ENCODE results near the gene SPTLC2. TPM values are rescaled to one million over a fixed set of nuclear protein-coding genes. Genes with fewer than 3 reads are reported as not detected.

The SPTLC2 gene, protein sequence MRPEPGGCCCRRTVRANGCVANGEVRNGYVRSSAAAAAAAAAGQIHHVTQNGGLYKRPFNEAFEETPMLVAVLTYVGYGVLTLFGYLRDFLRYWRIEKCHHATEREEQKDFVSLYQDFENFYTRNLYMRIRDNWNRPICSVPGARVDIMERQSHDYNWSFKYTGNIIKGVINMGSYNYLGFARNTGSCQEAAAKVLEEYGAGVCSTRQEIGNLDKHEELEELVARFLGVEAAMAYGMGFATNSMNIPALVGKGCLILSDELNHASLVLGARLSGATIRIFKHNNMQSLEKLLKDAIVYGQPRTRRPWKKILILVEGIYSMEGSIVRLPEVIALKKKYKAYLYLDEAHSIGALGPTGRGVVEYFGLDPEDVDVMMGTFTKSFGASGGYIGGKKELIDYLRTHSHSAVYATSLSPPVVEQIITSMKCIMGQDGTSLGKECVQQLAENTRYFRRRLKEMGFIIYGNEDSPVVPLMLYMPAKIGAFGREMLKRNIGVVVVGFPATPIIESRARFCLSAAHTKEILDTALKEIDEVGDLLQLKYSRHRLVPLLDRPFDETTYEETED
- 53.4 TPM for total RNA-seq

DNA sequence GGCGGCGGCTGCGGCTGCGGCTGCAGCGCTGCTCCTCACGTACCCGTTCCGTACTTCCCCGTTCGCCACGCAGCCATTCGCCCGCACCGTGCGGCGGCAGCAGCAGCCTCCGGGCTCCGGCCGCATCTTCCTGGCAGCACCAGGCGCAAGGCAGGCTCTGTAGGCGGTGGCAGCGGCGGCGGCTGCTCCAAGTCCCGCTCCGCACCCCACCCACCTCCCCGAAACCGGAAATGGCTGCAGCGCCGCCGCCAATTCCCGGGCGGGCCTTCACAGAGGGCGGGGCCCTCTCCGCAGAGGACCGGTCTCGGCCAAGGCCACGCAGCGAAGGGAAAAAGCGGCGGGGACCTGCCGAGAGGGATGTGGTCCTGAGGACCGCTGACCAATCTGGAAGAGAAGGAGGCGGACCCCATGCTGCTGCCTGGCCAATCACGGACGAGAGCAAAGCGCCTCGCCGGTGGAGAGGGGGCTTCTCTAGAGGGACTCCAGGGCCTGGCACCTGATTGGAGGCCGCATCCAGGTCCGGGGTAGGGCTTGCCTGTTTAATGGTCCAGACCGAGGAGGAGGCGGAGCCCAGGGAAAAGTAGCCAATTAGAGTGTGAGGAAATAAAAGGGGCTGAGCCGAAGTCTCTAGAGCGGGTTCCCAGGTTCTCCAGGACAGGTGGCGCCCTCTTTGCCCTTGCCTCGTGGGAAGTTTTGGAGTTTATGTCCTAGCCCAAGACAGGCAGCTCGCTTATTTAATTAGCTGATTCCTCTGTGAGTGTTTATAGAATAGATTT lies at the start of gene SPTLC2:
Gene SPTLC2 (minus strand): TSS at position 184 of the 776 bp plus-strand sequence. CDS start 58 bp downstream, at position 126.

DNA sequence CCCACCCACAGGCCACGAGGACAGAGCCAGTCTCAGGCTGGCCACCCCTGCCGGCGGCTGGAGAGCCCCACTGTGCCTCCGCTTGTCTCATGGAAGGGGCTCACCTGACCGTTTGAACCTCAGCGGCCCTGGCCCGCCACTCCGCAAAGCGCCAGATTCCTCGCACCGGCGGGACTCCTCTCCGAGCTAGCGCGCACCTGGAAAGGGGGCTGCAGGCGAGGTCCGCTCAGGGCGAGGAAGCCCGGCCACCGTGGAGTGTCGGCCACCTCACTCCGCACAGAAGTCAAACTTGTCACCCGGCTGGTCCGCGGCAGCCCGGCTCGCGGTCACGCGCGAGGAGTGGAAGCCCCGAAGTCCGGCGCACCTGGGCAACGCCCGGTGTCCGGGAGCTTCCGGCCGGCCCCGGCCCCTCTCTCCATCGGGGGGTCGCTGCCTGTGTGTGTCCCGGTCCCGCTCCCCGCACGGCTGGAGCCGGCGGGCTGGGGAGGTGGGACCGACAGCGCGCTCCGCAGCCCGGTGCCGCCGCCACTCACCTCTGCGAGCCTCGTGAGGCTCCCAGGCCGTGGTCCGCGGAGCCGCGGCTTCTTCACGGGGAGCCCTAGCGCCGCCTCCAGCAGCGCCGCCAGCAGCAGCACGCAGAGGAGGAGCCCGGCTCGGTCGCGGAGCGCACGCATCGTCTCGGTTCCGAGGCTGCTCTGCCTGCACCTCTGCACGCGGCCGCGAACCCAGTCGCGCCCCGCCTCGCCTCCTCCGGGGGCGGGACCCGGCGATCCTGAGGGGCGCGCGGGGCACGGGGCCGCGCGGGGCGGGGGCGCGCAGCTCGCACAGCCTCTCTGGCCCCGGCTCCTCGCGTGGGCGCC lies 118.1 kb downstream of the SPTLC2 start, which contains the start of gene ISM2:
Gene ISM2 (minus strand): TSS at position 697 of the 860 bp plus-strand sequence. CDS start 23 bp downstream, at position 674.

DNA sequence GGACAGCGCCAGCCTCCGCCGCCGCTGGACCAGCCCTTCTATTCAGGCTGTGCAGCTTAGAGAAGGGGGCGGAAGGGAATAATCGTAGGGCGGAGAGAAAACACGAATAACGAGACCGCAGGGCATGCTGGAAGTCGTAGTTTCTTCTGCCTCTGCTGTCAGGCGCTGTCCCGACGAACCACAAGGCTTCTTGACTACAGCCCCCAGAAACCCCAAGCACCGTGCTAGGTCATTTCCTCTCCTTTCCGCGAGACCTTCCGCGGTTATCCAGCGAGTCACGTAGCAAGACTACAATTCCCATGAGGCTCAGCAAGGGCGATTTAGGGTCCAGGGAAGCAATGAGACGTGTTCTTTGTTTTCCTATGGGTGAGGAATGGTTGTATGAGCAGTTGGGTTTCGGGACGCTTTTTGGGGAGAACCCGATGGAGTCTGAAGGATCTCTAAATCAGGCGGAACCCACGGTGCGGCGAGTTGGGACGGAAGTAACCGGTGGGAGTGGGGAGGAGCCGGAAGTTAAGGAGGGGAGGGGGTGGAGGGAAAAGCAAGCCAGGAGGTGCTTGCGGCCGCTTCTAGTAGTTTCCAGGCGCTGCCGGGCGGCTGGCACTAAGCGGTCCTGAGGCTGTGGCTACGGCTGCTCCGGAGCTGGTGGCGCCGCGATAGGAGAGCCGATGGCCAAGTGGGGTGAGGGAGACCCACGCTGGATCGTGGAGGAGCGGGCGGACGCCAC lies 158.8 kb downstream of the SPTLC2 start, which contains the start of the genes AHSA1 and VIPAS39:
Gene AHSA1 (plus strand): TSS at position 572 of the 727 bp plus-strand sequence. CDS start 97 bp downstream, at position 669.
Gene VIPAS39 (minus strand): TSS at position 80 of the 727 bp plus-strand sequence. CDS start 3,499 bp downstream, outside the sequence.

Small RNAs within 50 kb of the gene (small RNA-seq; reads per million reads assigned to genes)
- gene COX6CP11 (ENCODE audit: low replicate concordance) (not detected), gene RF00404 (ENCODE audit: low replicate concordance) (not detected), gene RN7SL587P (ENCODE audit: low replicate concordance) (not detected)

Other genes with a start within 250 kb of the SPTLC2 start
- gene TMED8, start 239.5 kb downstream of the SPTLC2 start, total RNA-seq: 18.0 TPM
- gene SAMD15, start 239.3 kb downstream of the SPTLC2 start, total RNA-seq: 5.3 TPM
- 0.58 TPM for gene NOXRED1, start 193.1 kb downstream of the SPTLC2 start, total RNA-seq
- 22.1 TPM for gene VIPAS39, start 159.0 kb downstream of the SPTLC2 start, total RNA-seq
- gene AHSA1, start 158.5 kb downstream of the SPTLC2 start, total RNA-seq: 81.7 TPM
- gene ISM2, start 117.8 kb downstream of the SPTLC2 start, total RNA-seq: 5.7 TPM
- 9.1 TPM for gene ALKBH1, start 91.4 kb upstream of the SPTLC2 start, total RNA-seq
- gene SLIRP, start 91.5 kb upstream of the SPTLC2 start, total RNA-seq: 79.6 TPM
- 35.0 TPM for gene SNW1, start 144.5 kb upstream of the SPTLC2 start, total RNA-seq
- gene ADCK1, start 183.5 kb upstream of the SPTLC2 start, total RNA-seq: 10.4 TPM

Measured in metanephros (tissue), 2 donors.